Measurements from ENCODE around the gene CKAP2L.

CKAP2L gene

DNA sequence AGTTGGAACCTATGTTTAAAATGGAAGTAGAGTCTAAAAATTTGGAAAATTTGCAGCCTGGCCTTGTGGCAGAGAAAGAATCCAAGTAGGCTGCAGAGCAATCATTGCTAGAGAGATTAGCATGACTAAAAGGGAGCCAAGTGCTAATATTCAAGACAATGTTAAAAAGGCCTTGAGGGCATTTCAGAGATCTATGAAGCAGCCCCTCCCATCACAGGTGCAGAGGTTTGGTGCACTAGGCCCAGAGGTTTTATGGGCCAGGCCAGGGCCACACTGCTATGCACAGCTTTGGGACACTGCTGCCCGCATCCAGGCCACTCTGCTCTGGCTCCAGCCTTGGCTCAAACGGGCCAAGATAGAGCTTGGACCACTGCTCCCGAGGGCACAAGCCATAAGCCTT, 26.6 kb upstream of the CKAP2L start:
- DNase-seq (ENCODE audit: insufficient read length): no peak
- no peak for TF ChIP-seq POLR2AphosphoS5 (IDR thresholded peaks at IDR 0.05; ENCODE audit: low read depth, low read length)
- no peak for TF ChIP-seq TAF1 (IDR thresholded peaks at IDR 0.05; ENCODE audit: borderline replicate concordance, low read depth, low read length)
- TF ChIP-seq POLR2A (IDR thresholded peaks at IDR 0.05; ENCODE audit: low read depth, low read length): no peak
- no peak for FAIRE-seq

GRCh38 chr2:112790305-112790704, 25.9 kb upstream of the CKAP2L start:
- FAIRE-seq (no peak), DNase-seq (ENCODE audit: insufficient read length) (no peak)

DNA sequence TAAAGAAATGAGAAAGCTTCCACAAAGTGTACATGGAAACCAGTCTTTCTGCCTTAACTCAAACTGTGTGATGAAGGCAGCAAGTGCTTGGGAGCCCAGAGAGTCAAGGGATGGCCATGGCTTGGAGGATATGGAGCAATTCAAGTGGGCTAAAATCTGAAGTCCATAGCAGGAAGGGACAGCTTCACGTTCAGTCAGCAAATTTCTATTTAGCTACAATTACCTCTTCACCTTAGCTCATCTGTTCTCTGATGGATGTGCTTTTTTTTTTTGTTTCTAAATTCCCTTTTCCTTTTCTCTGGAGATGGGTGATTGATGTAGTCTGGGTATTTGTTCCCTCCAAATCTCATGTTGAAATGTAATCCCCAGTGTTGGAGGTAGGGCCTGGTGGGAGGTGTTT, 24.8 kb upstream of the CKAP2L start:
- DNase-seq (ENCODE audit: insufficient read length): no peak
- no peak for FAIRE-seq
- no peak for TF ChIP-seq POLR2A (IDR thresholded peaks at IDR 0.05; ENCODE audit: low read depth, low read length)

More at GRCh38 chr2:112790305-112790704, 25.9 kb upstream of the CKAP2L start:
- TF ChIP-seq TAF1 (IDR thresholded peaks at IDR 0.05; ENCODE audit: borderline replicate concordance, low read depth, low read length): no peak

GRCh38 chr2:112788653-112789052, 24.2 kb upstream of the CKAP2L start:
- FAIRE-seq (no peak), DNase-seq (ENCODE audit: insufficient read length) (no peak)
- TF ChIP-seq POLR2A (IDR thresholded peaks at IDR 0.05; ENCODE audit: low read depth, low read length) (no peak), TAF1 (IDR thresholded peaks at IDR 0.05; ENCODE audit: borderline replicate concordance, low read depth, low read length) (no peak), POLR2AphosphoS5 (IDR thresholded peaks at IDR 0.05; ENCODE audit: low read depth, low read length) (no peak)

DNA sequence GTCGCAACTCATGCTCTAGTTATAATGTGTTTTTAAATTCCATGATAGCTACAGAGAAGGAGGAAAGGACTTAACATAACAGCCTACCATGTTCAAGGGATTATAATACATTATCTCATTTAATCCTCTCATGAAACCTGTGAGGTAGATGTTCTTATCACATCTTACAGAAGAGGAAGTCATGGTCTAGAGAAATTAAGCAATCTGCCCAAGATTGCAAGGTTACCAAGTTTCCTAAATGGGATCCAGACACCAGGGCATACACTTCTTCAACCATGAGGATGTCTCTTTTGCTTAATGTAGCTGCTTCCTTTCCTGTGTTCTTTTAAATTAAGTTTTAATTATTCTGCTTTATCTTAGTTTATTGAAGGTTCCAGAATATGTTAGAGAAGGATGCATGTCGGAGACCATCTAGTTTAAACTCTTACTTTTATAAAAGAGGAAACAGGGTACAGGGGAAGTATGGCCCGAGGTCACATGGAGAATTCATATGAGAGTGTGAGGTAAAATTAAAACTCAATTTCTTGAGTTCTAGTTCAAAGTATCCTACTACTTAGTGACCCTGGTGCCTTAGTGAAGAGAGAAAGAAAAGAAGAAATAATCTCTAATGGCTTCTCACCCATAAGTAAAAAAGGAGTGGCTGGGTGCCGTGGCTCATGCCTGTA, 23.5 kb upstream of the CKAP2L start:
- DNase-seq (ENCODE audit: insufficient read length) (no peak), FAIRE-seq (no peak)
- TF ChIP-seq POLR2AphosphoS5 (IDR thresholded peaks at IDR 0.05; ENCODE audit: low read depth, low read length): no peak
- no peak for TF ChIP-seq TAF1 (IDR thresholded peaks at IDR 0.05; ENCODE audit: borderline replicate concordance, low read depth, low read length)
- TF ChIP-seq POLR2A (IDR thresholded peaks at IDR 0.05; ENCODE audit: low read depth, low read length): no peak

GRCh38 chr2:112787294-112787693, 22.9 kb upstream of the CKAP2L start:
- DNase-seq (ENCODE audit: insufficient read length) (no peak), FAIRE-seq (no peak)
- no peak for TF ChIP-seq TAF1 (IDR thresholded peaks at IDR 0.05; ENCODE audit: borderline replicate concordance, low read depth, low read length)
- TF ChIP-seq POLR2A (IDR thresholded peaks at IDR 0.05; ENCODE audit: low read depth, low read length): no peak
- TF ChIP-seq POLR2AphosphoS5 (IDR thresholded peaks at IDR 0.05; ENCODE audit: low read depth, low read length): no peak

DNA sequence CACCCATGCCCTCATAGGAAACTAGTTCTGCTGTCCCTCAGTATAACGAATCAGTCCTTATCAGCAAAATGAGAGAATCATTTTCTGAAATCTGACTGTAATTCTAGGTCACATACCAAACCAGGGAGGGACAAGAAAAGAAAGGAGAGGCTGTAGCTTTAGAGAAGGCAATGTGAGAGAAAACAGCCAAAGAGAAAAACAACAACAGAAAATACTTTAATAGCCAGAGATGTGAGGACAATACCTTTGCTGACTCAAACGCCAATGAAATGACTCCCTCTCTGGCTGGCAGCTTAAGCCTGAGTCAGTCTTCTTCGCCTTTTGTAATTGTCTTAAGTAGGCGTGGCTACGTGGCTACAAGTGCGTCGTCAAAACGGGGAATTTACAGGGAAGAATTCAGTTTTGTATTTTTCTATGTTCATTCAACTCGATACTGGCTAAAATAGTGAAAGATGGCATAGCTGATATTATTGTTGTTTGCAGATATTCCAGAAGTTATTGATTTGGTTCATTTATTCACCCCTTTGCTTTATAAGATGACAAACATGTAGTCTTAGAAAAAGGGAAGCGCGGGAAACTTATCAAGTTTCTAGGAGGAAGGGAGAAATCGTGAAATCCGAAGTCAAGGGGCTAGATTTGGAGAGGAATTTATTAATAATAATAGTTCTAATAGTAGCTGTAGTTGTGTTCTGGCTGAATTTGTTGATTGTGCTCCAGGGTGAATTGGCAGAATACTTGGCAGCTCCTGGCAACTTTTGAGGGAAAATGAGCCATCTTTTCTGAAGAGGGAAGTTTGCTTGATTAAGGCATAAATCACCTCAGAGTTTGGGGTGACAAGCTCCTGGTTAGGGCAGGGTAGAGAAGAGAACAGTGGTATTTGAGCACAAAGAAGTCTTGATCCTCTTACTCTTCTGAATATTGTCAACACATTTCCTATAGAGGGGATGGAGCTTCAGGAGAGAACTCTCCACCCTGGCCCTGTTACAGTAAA, 20.1 kb upstream of the CKAP2L start, which contains the start of gene IL1A:
Gene IL1A, minus strand, starts transcription at position 295 of the 991 bp plus-strand sequence. CDS start 723 bp downstream, outside the sequence.
- DNase-seq (ENCODE audit: insufficient read length) (no peak), FAIRE-seq (peak; percentile 76)
- TF ChIP-seq POLR2AphosphoS5 (IDR thresholded peaks at IDR 0.05; ENCODE audit: low read depth, low read length): peak; percentile 86
- 0 out of 2 replicates have a peak, but pooled peaks have one; percentile 31 for TF ChIP-seq TAF1 (IDR thresholded peaks at IDR 0.05; ENCODE audit: borderline replicate concordance, low read depth, low read length)
- peak; percentile 83 for TF ChIP-seq POLR2A (IDR thresholded peaks at IDR 0.05; ENCODE audit: low read depth, low read length)

DNA sequence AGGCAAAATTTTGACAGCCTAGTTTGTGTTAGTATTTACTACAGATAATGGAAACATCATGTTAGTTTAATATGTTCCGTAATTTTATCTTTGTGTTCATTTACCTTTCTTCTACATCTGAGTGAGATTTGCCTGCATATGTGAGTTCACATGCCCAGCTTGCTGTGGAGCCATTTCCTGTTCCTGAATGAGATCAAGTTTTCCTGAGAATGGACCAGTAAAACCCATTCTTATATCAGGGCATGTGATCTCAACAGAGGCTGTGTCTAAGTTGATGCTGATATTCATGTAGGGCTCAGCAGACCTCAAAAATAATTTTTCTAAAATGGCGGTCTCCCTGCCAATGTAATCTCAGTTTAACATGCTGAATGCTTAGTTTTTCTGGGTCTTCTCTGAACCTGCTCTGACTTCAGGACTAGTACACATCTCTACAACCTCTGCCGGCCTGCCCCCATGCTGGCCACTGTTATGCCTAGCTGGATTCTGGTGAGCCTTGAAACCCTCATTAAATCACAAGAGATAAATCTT, 18.8 kb upstream of the CKAP2L start:
- DNase-seq (ENCODE audit: insufficient read length): no peak
- TF ChIP-seq POLR2AphosphoS5 (IDR thresholded peaks at IDR 0.05; ENCODE audit: low read depth, low read length): no peak
- TF ChIP-seq TAF1 (IDR thresholded peaks at IDR 0.05; ENCODE audit: borderline replicate concordance, low read depth, low read length): no peak
- no peak for TF ChIP-seq POLR2A (IDR thresholded peaks at IDR 0.05; ENCODE audit: low read depth, low read length)
- FAIRE-seq: no peak

- TF ChIP-seq TAF1 (IDR thresholded peaks at IDR 0.05; ENCODE audit: borderline replicate concordance, low read depth, low read length) (no peak), POLR2AphosphoS5 (IDR thresholded peaks at IDR 0.05; ENCODE audit: low read depth, low read length) (no peak), POLR2A (IDR thresholded peaks at IDR 0.05; ENCODE audit: low read depth, low read length) (peak; percentile 25; the same call in 1 of the 2 replicates)
- no peak for DNase-seq (ENCODE audit: insufficient read length)
- peak; percentile 82 for FAIRE-seq
These were observed 17.9 kb upstream of the CKAP2L start for GRCh38 chr2:112782234-112782799.

DNA sequence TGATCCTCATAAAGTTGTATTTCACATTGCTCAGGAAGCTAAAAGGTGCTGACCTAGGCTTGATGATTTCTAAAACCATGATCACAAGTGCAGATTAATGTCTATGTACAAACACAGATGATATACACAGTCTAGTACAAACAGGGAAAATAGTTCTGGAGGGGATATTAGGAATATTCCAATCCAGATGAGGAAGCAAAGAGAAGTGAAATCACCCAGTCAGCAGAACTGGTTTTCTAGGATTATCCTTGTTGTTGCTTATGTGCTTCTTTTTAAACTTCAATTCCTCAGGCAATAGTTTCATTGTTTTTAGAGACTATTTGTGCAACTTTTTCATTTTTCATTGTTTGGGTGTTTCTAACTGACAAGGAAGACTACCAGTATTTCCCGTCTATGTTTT, 15.2 kb upstream of the CKAP2L start:
- TF ChIP-seq TAF1 (IDR thresholded peaks at IDR 0.05; ENCODE audit: borderline replicate concordance, low read depth, low read length) (no peak), POLR2A (IDR thresholded peaks at IDR 0.05; ENCODE audit: low read depth, low read length) (no peak), POLR2AphosphoS5 (IDR thresholded peaks at IDR 0.05; ENCODE audit: low read depth, low read length) (no peak)
- no peak for DNase-seq (ENCODE audit: insufficient read length)
- FAIRE-seq: peak; percentile 54

- DNase-seq (ENCODE audit: insufficient read length) (no peak), FAIRE-seq (no peak)
- TF ChIP-seq POLR2AphosphoS5 (IDR thresholded peaks at IDR 0.05; ENCODE audit: low read depth, low read length) (no peak), POLR2A (IDR thresholded peaks at IDR 0.05; ENCODE audit: low read depth, low read length) (no peak), TAF1 (IDR thresholded peaks at IDR 0.05; ENCODE audit: borderline replicate concordance, low read depth, low read length) (no peak)
These were observed 12.6 kb upstream of the CKAP2L start for GRCh38 chr2:112777036-112777435.

All from GM12892 (cell line).